ENCODE data around the gene COA3.

Gene COA3

GRCh38 chr17:42760652-42761581 is 37.6 kb downstream of the COA3 start, which contains the start of gene RAMP2:
TSS of gene RAMP2 (plus strand) at chr17:42761227. CDS start at chr17:42761262, 35 bp downstream.
- DNase-seq (ENCODE audit: insufficient read length, low spot score) (no peak), FAIRE-seq (no peak)

GRCh38 chr17:42759982-42760651 is 38.4 kb downstream of the COA3 start:
- no peak for TF ChIP-seq CTCF (IDR thresholded peaks at IDR 0.05; ENCODE audit: insufficient read depth, missing control alignments)
- FAIRE-seq, result no peak
- no peak for DNase-seq (ENCODE audit: insufficient read length, low spot score)

More at GRCh38 chr17:42760652-42761581, 37.6 kb downstream of the COA3 start, which contains the start of gene RAMP2:
- TF ChIP-seq CTCF (IDR thresholded peaks at IDR 0.05; ENCODE audit: insufficient read depth, missing control alignments), result no peak

GRCh38 chr17:42754782-42755181 is 43.7 kb downstream of the COA3 start:
- FAIRE-seq, result no peak
- TF ChIP-seq CTCF (IDR thresholded peaks at IDR 0.05; ENCODE audit: insufficient read depth, missing control alignments), result no peak
- DNase-seq (ENCODE audit: insufficient read length, low spot score), result no peak

- TF ChIP-seq CTCF (IDR thresholded peaks at IDR 0.05; ENCODE audit: insufficient read depth, missing control alignments), result no peak
- no peak for DNase-seq (ENCODE audit: insufficient read length, low spot score)
- no peak for FAIRE-seq
Observed at GRCh38 chr17:42751628-42752027, 46.9 kb downstream of the COA3 start.

- no peak for TF ChIP-seq CTCF (IDR thresholded peaks at IDR 0.05; ENCODE audit: insufficient read depth, missing control alignments)
- DNase-seq (ENCODE audit: insufficient read length, low spot score) (no peak), FAIRE-seq (no peak)
Observed at GRCh38 chr17:42750739-42751344, 47.7 kb downstream of the COA3 start.

- TF ChIP-seq CTCF (IDR thresholded peaks at IDR 0.05; ENCODE audit: insufficient read depth, missing control alignments), result no peak
- DNase-seq (ENCODE audit: insufficient read length, low spot score) (no peak), FAIRE-seq (no peak)
Observed at GRCh38 chr17:42748908-42749798, 49.4 kb downstream of the COA3 start.
